Neural cell (in vitro differentiated cells): Measurements from ENCODE around the gene PPP1R9B. TPM values are rescaled to one million over a fixed set of nuclear protein-coding genes. Genes with fewer than 3 reads are reported as not detected.

Experiments
- H2AFZ ChIP-seq: fragments of 200-600, 300-800 bp; sonication (generic), shearing (Covaris generic); 2 replicates; pipeline ENCODE4 v1.6.0; 2014; ENCODE audit warnings: low read depth, mild to moderate bottlenecking, antibody characterized with exemption, low read length, moderate library complexity
- H3F3A ChIP-seq: fragments of 200-600 bp; shearing (Covaris generic); 2 replicates; pipeline ENCODE4 v1.6.1; 2016; ENCODE audit warnings: mild to moderate bottlenecking, moderate library complexity, mixed read lengths, antibody characterized with exemption, low read length; ENCODE audit not compliant: insufficient read depth, poor library complexity, severe bottlenecking
- H3K27ac ChIP-seq: fragments of 200-600, 300-800 bp; sonication (generic), shearing (Covaris generic); 2 replicates; pipeline ENCODE4 v1.5.1; 2014; ENCODE audit warnings: mild to moderate bottlenecking, low read length, moderate library complexity
- H3K27me3 ChIP-seq: fragments of 300-800, 200-600 bp; sonication (generic), shearing (Covaris generic); 2 replicates; pipeline ENCODE4 v1.6.0; 2014; ENCODE audit warnings: mild to moderate bottlenecking, low read depth, low read length, moderate library complexity; ENCODE audit not compliant: insufficient read depth
- H3K36me3 ChIP-seq: fragments of 300-800, 200-600 bp; sonication (generic), shearing (Covaris generic); 2 replicates; pipeline ENCODE4 v1.5.1; 2014; ENCODE audit warnings: mild to moderate bottlenecking, antibody characterized with exemption, low read length, moderate library complexity; ENCODE audit not compliant: insufficient read depth
- H3K4me2 ChIP-seq: fragments of 300-800, 200-600 bp; sonication (generic), shearing (Covaris generic); 2 replicates; pipeline ENCODE4 v1.6.0; 2014; ENCODE audit warnings: mild to moderate bottlenecking, low read length
- H3K4me3 ChIP-seq: fragments of 300-800, 200-600 bp; sonication (generic), shearing (Covaris generic); 2 replicates; pipeline ENCODE4 v1.5.1; 2014; ENCODE audit warnings: mild to moderate bottlenecking, low read length, moderate library complexity
- H3K79me2 ChIP-seq: fragments of 200-600 bp; shearing (Covaris generic); replicated peaks from 2 replicates; pipeline ENCODE4 v1.6.0; 2014; ENCODE audit warnings: mild to moderate bottlenecking, low read length, moderate library complexity; ENCODE audit not compliant: insufficient read depth
- H3K9ac ChIP-seq: fragments of 300-800, 200-600 bp; sonication (generic), shearing (Covaris generic); 2 replicates; pipeline ENCODE4 v1.6.1; 2016; ENCODE audit warnings: mild to moderate bottlenecking, low read length, mixed read lengths
- H3K9me2 ChIP-seq: fragments of 200-600 bp; shearing (Covaris generic); 2 replicates; pipeline ENCODE4 v1.6.1; 2016; ENCODE audit warnings: mild to moderate bottlenecking, low read length, mixed read lengths; ENCODE audit not compliant: insufficient read depth
- H3K9me3 ChIP-seq: fragments of 200-600, 300-800 bp; sonication (generic), shearing (Covaris generic); 2 replicates; pipeline ENCODE4 v1.6.1; 2016; ENCODE audit warnings: mild to moderate bottlenecking, mixed run types, low read length, moderate library complexity, mixed read lengths
- H4K20me1 ChIP-seq: fragments of 200-600 bp; shearing (Covaris generic); 2 replicates; pipeline ENCODE4 v1.6.1; 2016; ENCODE audit warnings: mild to moderate bottlenecking, mixed run types; ENCODE audit not compliant: insufficient read depth
- CTCF ChIP-seq: fragments of 450-650 bp; IDR thresholded peaks from 2 replicates; pipeline ENCODE4 v1.5.1; 2014; ENCODE audit warnings: antibody characterized with exemption, mild to moderate bottlenecking, moderate library complexity; ENCODE audit not compliant: poor library complexity, severe bottlenecking
- EP300 ChIP-seq: fragments of 450-650 bp; conservative IDR thresholded peaks from 2 replicates; pipeline ENCODE4 v1.6.1; 2014; ENCODE audit warnings: antibody characterized with exemption, mild to moderate bottlenecking, moderate library complexity; ENCODE audit not compliant: poor library complexity, severe bottlenecking
- EZH2 ChIP-seq: fragments of 200-600, 300-800 bp; shearing (Covaris generic), sonication (generic); IDR thresholded peaks from 2 replicates; pipeline ENCODE4 v1.6.1; 2014; ENCODE audit warnings: antibody characterized with exemption, low read length, borderline replicate concordance, mild to moderate bottlenecking; ENCODE audit not compliant: insufficient read depth, poor library complexity, severe bottlenecking
- MXI1 ChIP-seq: fragments of 450-650 bp; conservative IDR thresholded peaks from 2 replicates; pipeline ENCODE4 v1.6.1; 2014; ENCODE audit warnings: antibody characterized with exemption, mild to moderate bottlenecking; ENCODE audit not compliant: poor library complexity, severe bottlenecking
- POLR2AphosphoS5 ChIP-seq: IDR thresholded peaks from 2 replicates; pipeline ENCODE4 v1.6.1; 2012
- RAD21 ChIP-seq: fragments of 450-650 bp; conservative IDR thresholded peaks from 2 replicates; pipeline ENCODE4 v1.6.1; 2014; ENCODE audit warnings: antibody characterized with exemption, mild to moderate bottlenecking, moderate library complexity
- REST ChIP-seq: IDR thresholded peaks from 2 replicates; pipeline ENCODE4 v1.6.1; 2012; ENCODE audit warnings: borderline replicate concordance
- SMC3 ChIP-seq: fragments of 450-650 bp; conservative IDR thresholded peaks from 2 replicates; pipeline ENCODE4 v1.6.1; 2014; ENCODE audit warnings: antibody characterized with exemption, mild to moderate bottlenecking, moderate library complexity; ENCODE audit not compliant: poor library complexity
- TAF1 ChIP-seq: IDR thresholded peaks from 2 replicates; pipeline ENCODE4 v1.6.1; 2012; ENCODE audit warnings: low read depth
- polyA plus RNA-seq: library from polyadenylated mRNA; depleted of rRNA; stranded (reverse); fragments of >200 nt; gene quantifications from 2 replicates; pipeline ENCODE4 v1.2.3, GENCODE V29; 2014

PPP1R9B gene
- polyA plus RNA-seq, 1 donor from 2014 or later, result 29.2 TPM

- Histone ChIP-seq H3K9ac (no peak overlapping the region), H3K9me2 (no peaks in the 10 kb centered on the region), H3K27me3 (no peaks in the 10 kb centered on the region), H3K27ac (no peak overlapping the region), H2AFZ (no peak overlapping the region), H3K36me3 (peaks cover 4% of the 10 kb centered on the region), H3K79me2 (no peaks in the 10 kb centered on the region), H3K4me3 (no peak overlapping the region), H3F3A (no peaks in the 10 kb centered on the region), H4K20me1 (no peaks in the 10 kb centered on the region), H3K9me3 (no peaks in the 10 kb centered on the region), H3K4me2 (no peak overlapping the region)
- TF ChIP-seq CTCF (no peak), SMC3 (no peak), RAD21 (no peak), TAF1 (no peak), EP300 (no peak), REST (no peak), EZH2 (no peak), POLR2AphosphoS5 (no peak), MXI1 (no peak)
These were observed 31.7 kb downstream of the PPP1R9B start for GRCh38 chr17:50118828-50119218.

DNA sequence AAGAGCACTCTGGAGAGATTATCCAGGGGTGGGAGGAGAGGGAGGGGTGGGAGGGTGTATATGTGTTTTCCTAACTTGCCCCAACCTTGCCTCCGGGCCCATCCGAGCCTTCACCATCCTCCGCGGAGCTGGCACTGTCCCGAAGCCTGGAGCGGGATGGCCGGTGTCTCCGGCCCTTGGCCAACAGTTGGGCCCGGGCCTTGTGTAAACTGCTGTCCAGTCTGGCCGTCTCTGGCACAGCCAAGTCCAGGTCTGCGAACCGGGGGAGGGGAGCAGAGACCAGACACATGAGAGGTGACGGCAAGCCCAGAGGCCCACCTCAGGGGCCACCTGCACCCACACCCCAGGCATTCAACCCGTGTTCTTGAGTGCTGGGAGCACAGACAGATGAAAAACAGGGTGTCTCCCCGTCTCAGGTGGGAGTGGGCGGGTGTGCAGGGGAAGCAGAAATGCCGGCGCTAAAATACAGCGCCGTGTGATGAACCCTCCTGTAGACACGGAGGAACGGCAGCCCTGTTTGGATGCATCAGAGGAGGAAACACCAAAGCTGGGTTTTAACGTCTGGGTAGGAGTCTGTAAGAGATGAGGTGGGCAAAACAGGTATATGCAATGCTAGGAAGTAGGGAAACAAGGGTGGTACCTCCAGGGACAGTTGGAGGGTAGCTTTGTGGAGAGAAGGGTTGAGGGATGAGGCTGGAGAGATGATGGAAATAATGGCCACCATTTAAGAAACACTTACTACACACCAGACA lies 32.2 kb downstream of the PPP1R9B start:
- Histone ChIP-seq H3K4me2 (no peak overlapping the region), H3K4me3 (no peak overlapping the region), H3K79me2 (no peaks in the 10 kb centered on the region), H3K9ac (no peak overlapping the region), H3K36me3 (peaks cover 4% of the 10 kb centered on the region), H4K20me1 (no peaks in the 10 kb centered on the region), H3K27me3 (no peaks in the 10 kb centered on the region), H2AFZ (no peak overlapping the region), H3K9me3 (no peaks in the 10 kb centered on the region), H3K27ac (no peak overlapping the region), H3K9me2 (no peaks in the 10 kb centered on the region), H3F3A (no peaks in the 10 kb centered on the region)
- TF ChIP-seq SMC3 (no peak), TAF1 (no peak), POLR2AphosphoS5 (no peak), EZH2 (no peak), RAD21 (no peak), MXI1 (no peak), EP300 (no peak), REST (no peak)
